Activated CD8-positive, alpha-beta T cell treated with anti-CD3 and anti-CD28 coated beads for 36 hours (primary cell): ENCODE measurements around the gene HOXA5. TPM values are rescaled to one million over a fixed set of nuclear protein-coding genes. Genes with fewer than 3 reads are reported as not detected.
A peak's percentile ranks its signal among the peaks of the same experiment; 100 is the strongest.

Experiments used
- ATAC-seq: fragments of 200-7000 bp; cut with Tn5 transposase; one replicate; pipeline ENCODE4 v1.10.0; 2021; ENCODE audit warnings: mild to moderate bottlenecking, moderate library complexity
- CTCF ChIA-PET: fragments of 350-600 bp; sonication (Branson Sonifier 250); formaldehyde crosslinking; loops from one replicate; lab custom pipeline; 2021; ENCODE audit warnings: antibody characterized with exemption; lab: Charles Lee
- POLR2A ChIA-PET: fragments of 350-600 bp; sonication (Branson Sonifier 250); formaldehyde crosslinking; loops from one replicate; lab custom pipeline; 2021; ENCODE audit warnings: antibody characterized with exemption; lab: Charles Lee
- DNase-seq: peaks from one replicate; pipeline ENCODE4 v3.0.0-alpha.2; 2020
- H3K27ac Mint-ChIP-seq: one replicate; pipeline ENCODE4 v1.8.0; 2021; ENCODE audit warnings: mild to moderate bottlenecking, mixed read lengths
- H3K27me3 Mint-ChIP-seq: one replicate; pipeline ENCODE4 v1.8.0; 2021; ENCODE audit warnings: mixed read lengths
- H3K36me3 Mint-ChIP-seq: one replicate; pipeline ENCODE4 v1.8.0; 2021; ENCODE audit warnings: low read depth, mixed read lengths
- H3K4me1 Mint-ChIP-seq: one replicate; pipeline ENCODE4 v1.8.0; 2021; ENCODE audit warnings: low read depth, mixed read lengths
- H3K4me3 Mint-ChIP-seq: one replicate; pipeline ENCODE4 v1.8.0; 2021; ENCODE audit warnings: mild to moderate bottlenecking, moderate library complexity, mixed read lengths
- H3K9me3 Mint-ChIP-seq: one replicate; pipeline ENCODE4 v1.8.0; 2021; ENCODE audit warnings: mixed read lengths
- intact Hi-C: fragments of 100-400 bp; cut with micrococcal nuclease; formaldehyde crosslinking; loops from one replicate; pipeline ENCODE4 v1.10.0; 2022
- total RNA-seq, 2 experiments: library from RNA; stranded (reverse); gene quantifications; one replicate each; pipeline ENCODE4 v1.2.3, GENCODE V29; 2021
- TF ChIP-seq, protein P1 (sequence below): fragments of 200-600 bp; IDR thresholded peaks from one replicate; pipeline ENCODE4 v1.8.0; 2022; ENCODE audit warnings: antibody characterized with exemption, mild to moderate bottlenecking

HOXA5 gene
- total RNA-seq, 2 experiments from 2014 or later = not detected

DNA sequence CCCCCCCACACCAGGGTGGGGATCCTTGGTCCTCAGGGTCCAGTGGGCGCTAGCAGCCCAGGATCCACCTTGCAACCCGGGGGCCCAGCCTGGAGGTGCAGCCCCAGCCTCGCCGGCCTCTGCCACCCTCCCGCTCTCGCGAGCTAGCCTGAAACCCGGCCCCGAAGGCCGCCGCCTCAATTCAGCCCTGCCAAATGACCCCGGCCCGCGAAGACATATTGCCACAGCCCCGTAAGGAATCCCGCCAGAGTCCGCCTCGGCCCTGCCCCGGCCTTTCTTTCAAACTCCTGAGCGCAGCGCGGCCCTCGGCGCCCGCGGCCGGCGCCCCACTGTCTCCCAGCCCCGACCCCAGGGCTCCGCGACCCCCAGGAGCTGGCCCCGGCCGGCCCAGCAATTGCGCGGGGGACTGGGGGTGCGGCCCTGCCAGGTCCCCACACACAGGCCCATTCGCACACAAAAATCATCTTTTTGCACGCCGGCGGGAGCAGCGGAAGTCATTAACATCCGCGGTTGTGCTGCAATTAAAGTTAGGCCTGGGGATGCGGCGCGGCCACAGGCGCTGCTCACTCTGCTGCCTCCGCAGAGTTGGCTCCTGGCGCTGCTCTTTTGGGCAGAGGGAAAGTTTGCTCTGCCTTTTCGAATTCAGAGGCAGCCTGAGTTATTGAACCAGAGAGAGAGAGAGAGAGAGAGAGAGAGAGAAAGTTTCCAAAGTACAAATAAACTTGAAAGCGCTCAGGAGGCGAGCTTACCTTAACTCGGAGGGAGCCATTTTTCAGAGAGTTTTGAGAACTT is 4.0 kb downstream of the HOXA5 start:
- no peak for ATAC-seq
- no peaks in the 10 kb centered on the region for H3K9me3 Mint-ChIP-seq
- DNase-seq = no peak
- intact Hi-C loops = no loop called here
- POLR2A ChIA-PET = no interaction called here
- H3K27ac Mint-ChIP-seq = no peak overlapping the region
- H3K36me3 Mint-ChIP-seq = no peaks in the 10 kb centered on the region
- peaks cover 26% of the 10 kb centered on the region for H3K27me3 Mint-ChIP-seq
- H3K4me1 Mint-ChIP-seq = peaks cover 11% of the 10 kb centered on the region
- no peak overlapping the region for H3K4me3 Mint-ChIP-seq
- CTCF ChIA-PET = no interaction called here
- TF ChIP-seq, protein P1, sequence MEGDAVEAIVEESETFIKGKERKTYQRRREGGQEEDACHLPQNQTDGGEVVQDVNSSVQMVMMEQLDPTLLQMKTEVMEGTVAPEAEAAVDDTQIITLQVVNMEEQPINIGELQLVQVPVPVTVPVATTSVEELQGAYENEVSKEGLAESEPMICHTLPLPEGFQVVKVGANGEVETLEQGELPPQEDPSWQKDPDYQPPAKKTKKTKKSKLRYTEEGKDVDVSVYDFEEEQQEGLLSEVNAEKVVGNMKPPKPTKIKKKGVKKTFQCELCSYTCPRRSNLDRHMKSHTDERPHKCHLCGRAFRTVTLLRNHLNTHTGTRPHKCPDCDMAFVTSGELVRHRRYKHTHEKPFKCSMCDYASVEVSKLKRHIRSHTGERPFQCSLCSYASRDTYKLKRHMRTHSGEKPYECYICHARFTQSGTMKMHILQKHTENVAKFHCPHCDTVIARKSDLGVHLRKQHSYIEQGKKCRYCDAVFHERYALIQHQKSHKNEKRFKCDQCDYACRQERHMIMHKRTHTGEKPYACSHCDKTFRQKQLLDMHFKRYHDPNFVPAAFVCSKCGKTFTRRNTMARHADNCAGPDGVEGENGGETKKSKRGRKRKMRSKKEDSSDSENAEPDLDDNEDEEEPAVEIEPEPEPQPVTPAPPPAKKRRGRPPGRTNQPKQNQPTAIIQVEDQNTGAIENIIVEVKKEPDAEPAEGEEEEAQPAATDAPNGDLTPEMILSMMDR = no peak

DNA sequence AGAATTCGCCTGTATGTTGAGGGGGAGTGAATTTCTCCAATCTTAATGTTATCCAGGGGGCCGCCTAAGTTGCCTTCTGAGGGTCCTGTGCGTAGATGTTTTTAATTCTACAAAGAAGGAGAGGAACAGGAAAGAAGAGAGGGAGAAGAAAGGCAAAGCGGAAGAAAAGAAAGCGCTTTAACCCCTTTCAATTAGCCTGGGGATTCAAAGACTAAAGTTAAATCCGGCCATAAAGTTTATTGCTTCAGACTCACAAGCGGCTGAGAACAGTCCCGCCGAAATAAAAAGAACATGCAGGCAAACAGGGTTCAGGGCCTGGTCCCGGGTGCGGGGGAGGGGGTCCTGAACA is 4.5 kb downstream of the HOXA5 start:
- H3K27me3 Mint-ChIP-seq = peaks cover 27% of the 10 kb centered on the region
- CTCF ChIA-PET = no interaction called here
- no peak for ATAC-seq

DNA sequence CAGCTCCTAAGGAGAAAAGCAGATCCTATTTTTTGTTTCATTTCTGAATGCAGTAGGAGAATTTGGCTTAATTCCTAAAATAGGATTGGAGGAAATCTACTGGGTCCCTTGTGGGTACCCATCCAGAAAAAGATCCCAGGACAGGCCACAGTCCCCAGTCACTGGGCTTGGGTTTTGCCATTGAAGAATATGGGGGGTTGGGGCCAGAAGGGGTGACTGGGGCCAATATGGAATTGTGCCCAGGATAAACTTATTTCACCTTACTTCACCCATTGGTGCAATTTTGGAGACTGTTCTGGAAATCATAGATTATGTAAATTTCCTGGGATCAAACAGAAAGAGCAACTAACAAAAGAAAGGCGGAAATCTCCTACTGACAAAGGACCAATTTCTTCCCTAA is 5.0 kb downstream of the HOXA5 start:
- POLR2A ChIA-PET = no interaction called here
- ATAC-seq (no peak), DNase-seq (no peak)
- Mint-ChIP-seq H3K4me1 (peaks cover 19% of the 10 kb centered on the region), H3K27ac (no peak overlapping the region), H3K9me3 (no peaks in the 10 kb centered on the region), H3K4me3 (no peak overlapping the region), H3K36me3 (no peaks in the 10 kb centered on the region), H3K27me3 (peaks cover 27% of the 10 kb centered on the region)
- CTCF ChIA-PET = no interaction called here
- intact Hi-C loops = no loop called here
- TF ChIP-seq, protein P1 = no peak

More for the DNA sequence above, 4.5 kb downstream of the HOXA5 start:
- no peak overlapping the region for H3K4me3 Mint-ChIP-seq
- DNase-seq = no peak
- no peak overlapping the region for H3K27ac Mint-ChIP-seq
- intact Hi-C loops = no loop called here
- peaks cover 17% of the 10 kb centered on the region for H3K4me1 Mint-ChIP-seq
- POLR2A ChIA-PET = no interaction called here
- H3K36me3 Mint-ChIP-seq = no peaks in the 10 kb centered on the region
- no peaks in the 10 kb centered on the region for H3K9me3 Mint-ChIP-seq
- TF ChIP-seq, protein P1 = no peak

DNA sequence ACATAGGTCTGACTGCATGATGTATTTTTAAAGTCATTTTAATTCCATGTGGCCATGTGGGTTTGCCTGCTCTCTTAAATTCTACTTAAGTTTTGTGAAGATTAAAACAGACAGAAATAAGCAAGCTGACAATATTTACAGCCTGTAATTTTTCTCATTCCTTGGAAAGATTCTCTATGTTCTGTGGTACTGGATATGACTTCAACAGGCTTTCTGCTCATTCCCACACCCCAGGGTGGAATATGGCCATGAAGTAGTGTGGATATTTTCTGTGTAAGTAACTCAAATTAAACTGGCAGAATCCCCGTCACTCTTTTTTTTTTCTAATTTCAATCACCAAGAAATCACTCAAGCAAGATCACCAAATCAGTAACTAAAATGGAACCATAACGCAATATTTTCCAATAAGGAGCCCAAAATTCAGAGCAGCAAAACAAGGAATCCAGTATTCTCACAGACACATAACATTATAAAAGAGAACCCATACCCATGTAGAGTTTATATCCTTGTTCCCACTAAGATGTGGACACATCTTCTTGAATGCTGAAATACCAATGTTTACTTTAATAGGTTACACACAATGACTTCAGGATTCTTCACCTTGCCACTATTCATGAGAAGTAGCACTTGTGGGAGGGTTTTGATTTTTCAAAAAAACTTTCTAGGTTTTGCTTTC is 5.7 kb downstream of the HOXA5 start:
- Mint-ChIP-seq H3K4me3 (no peak overlapping the region), H3K4me1 (peaks cover 19% of the 10 kb centered on the region), H3K36me3 (no peaks in the 10 kb centered on the region), H3K9me3 (no peaks in the 10 kb centered on the region), H3K27me3 (peaks cover 32% of the 10 kb centered on the region), H3K27ac (no peak overlapping the region)
- POLR2A ChIA-PET = no interaction called here
- CTCF ChIA-PET = no interaction called here
- intact Hi-C loops = no loop called here
- ATAC-seq (no peak), DNase-seq (no peak)
- TF ChIP-seq, protein P1 = no peak

DNA sequence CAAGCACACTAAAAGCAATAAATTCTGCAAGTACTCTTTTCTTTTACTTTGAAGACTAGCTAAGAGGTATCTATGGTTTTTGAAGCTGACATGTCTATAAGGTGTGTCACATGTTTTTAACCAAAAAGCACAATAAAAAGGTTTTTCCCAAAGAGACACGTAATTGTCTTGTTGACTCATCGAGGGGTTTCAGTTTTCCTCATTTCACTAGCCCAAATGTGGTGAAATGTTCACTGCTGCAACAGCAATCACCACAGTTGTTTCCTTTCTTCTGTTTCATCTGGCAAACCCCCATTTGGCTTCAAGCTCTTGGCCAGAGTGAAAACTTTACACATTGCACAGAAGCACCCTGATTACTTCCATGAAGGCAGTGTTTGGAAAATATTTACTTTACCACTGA is 9.1 kb downstream of the HOXA5 start:
- peaks cover 37% of the 10 kb centered on the region for H3K27me3 Mint-ChIP-seq
- peaks cover 19% of the 10 kb centered on the region for H3K4me1 Mint-ChIP-seq
- TF ChIP-seq, protein P1 = no peak
- no peaks in the 10 kb centered on the region for H3K9me3 Mint-ChIP-seq
- ChIA-PET CTCF (interaction anchor here (1.5 to 2.3 kb wide), 2 partner anchors 16 to 27 kb away, joined by 5 to 8 read pairs; no protein-coding TSS in a partner anchor), POLR2A (no interaction called here)
- H3K36me3 Mint-ChIP-seq = peaks cover 3% of the 10 kb centered on the region
- ATAC-seq (peak; percentile 55), DNase-seq (peak; percentile 39)
- no peak overlapping the region for H3K4me3 Mint-ChIP-seq
- intact Hi-C loops = no loop called here
- no peak overlapping the region for H3K27ac Mint-ChIP-seq
